Gastrocnemius medialis (tissue), 4 donors: ENCODE measurements around the gene NPEPPS. TPM values are rescaled to one million over a fixed set of nuclear protein-coding genes. Genes with fewer than 3 reads are reported as not detected.

ENCODE experiments used
- ATAC-seq, 2 donors: fragments of 150-250 bp; one replicate each; pipeline ENCODE4 v1.9.1; 2016
- DNase-seq, 2 donors: peaks; one replicate each; pipeline ENCODE4 v3.0.0-alpha.2; 2019
- H3K27ac ChIP-seq, 4 donors: fragments of 200-600 bp; sonication (generic); 1 replicate in 1 of 4; 2 replicates in 3 of 4; pipeline ENCODE4 v1.5.1; 2016 to 2018; ENCODE audit warnings: mild to moderate bottlenecking in 2 of 4, moderate library complexity in 1 of 4
- H3K27me3 ChIP-seq, 3 donors: fragments of 200-600 bp; sonication (generic) in 2 of 3; 1 replicate in 1 of 3; 2 replicates in 2 of 3; pipeline versions ENCODE4 v1.5.1 to v1.6.0; 2016 to 2019; ENCODE audit warnings: mild to moderate bottlenecking in 1 of 3, moderate library complexity in 1 of 3
- H3K36me3 ChIP-seq, 2 donors: fragments of 200-600 bp; sonication (generic) in 1 of 2; one replicate each; pipeline ENCODE4 v1.5.1; 2017 to 2018
- H3K4me1 ChIP-seq, 2 donors: fragments of 200-600 bp; sonication (generic) in 1 of 2; one replicate each; pipeline ENCODE4 v1.5.1; 2016 to 2017; ENCODE audit warnings: mild to moderate bottlenecking in 2 of 2
- H3K4me3 ChIP-seq, 4 donors: fragments of 200-600 bp; sonication (generic) in 3 of 4; 1 replicate in 1 of 4; 2 replicates in 3 of 4; pipeline ENCODE4 v1.5.1; 2016 to 2019; ENCODE audit warnings: mild to moderate bottlenecking in 2 of 4
- H3K9me3 ChIP-seq, 3 donors: fragments of 200-600 bp; sonication (generic) in 2 of 3; 1 replicate in 1 of 3; 2 replicates in 2 of 3; pipeline ENCODE4 v1.5.1; 2016 to 2019
- POLR2A ChIP-seq, 2 donors: fragments of 450-650 bp; IDR thresholded peaks; one replicate each; pipeline ENCODE4 v1.6.1; 2017; ENCODE audit warnings: antibody characterized with exemption in 2 of 2, mild to moderate bottlenecking in 2 of 2, moderate library complexity in 2 of 2
- in situ Hi-C, 4 donors: fragments of 200-750 bp; cut with MboI; loops; one replicate each; pipeline versions ENCODE4 v1.15.0 to v1.8.0; 2017; ENCODE audit warnings: low sequenced_read_pairs in 4 of 4
- intact Hi-C: fragments of 100-400 bp; cut with DNase I; formaldehyde crosslinking; loops from one replicate; pipeline ENCODE4 v1.15.1; 2023; ENCODE audit warnings: low total_unique reads
- total RNA-seq, 4 donors: library from RNA; depleted of rRNA; stranded (reverse); fragments of >200 nt; gene quantifications; one replicate each; pipeline versions ENCODE4 v1.1.0 to v1.2.3, GENCODE V29; 2016
- TF ChIP-seq, protein P1 (sequence below), 5 experiments: fragments of 450-650 bp in 3 of 5; fragments of 200-600 bp in 2 of 5; sonication (generic) in 2 of 5; IDR thresholded peaks in 4 of 5; conservative IDR thresholded peaks in 1 of 5; 1 replicate in 4 of 5; 2 replicates in 1 of 5; pipeline ENCODE4 v1.5.1; 2016 to 2019; ENCODE audit warnings: antibody characterized with exemption in 5 of 5, mild to moderate bottlenecking in 3 of 5, moderate library complexity in 3 of 5

Gene NPEPPS
- total RNA-seq, 4 donors from 2014 or later = 116 to 186 (median 157) TPM

DNA sequence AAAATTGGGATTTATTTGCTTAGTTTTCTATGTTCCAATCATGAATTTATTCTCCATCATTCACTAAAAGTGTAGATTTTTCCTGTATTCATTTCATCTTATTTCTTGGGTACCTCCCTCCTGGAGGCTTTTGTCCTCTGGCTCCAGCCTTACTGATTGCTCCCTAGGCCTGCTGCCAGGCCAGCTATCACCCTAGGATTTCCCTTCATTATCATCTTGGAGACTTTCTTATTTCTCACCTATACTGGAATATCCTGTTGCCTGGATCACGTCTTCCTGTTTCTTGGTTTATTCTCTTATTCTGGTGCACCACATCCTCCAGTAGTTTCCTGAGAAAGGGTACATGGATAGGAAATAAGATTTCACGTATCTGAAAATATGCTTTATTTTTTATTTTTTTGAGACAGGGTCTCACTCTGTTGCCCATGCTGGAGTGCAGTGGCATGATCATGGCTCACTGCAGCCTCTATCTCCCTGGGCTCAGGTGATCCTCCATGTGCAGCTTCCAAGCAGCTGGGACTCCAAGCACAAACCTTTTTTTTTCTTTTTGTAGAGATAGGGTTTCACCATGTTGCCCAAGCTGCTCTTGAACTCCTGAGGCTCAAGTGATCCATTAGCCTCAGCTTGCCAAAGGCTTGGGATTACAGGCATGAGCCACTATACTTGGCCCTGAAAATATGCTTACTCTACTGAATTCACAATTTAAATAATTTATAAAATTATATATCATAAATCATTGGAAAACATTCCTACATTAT is 105.5 kb downstream of the NPEPPS start:
- H3K36me3 ChIP-seq = no peaks in the 10 kb centered on the region
- ATAC-seq = peak; percentile 98 to 99
- H3K4me1 ChIP-seq = peaks cover 7 to 19% of the 10 kb centered on the region in 2 donors
- peak overlapping the region; percentile 60 to 82 (median 64) for H3K27ac ChIP-seq
- intact Hi-C loops = no loop called here
- H3K9me3 ChIP-seq = no peaks in the 10 kb centered on the region
- TF ChIP-seq, protein P1, sequence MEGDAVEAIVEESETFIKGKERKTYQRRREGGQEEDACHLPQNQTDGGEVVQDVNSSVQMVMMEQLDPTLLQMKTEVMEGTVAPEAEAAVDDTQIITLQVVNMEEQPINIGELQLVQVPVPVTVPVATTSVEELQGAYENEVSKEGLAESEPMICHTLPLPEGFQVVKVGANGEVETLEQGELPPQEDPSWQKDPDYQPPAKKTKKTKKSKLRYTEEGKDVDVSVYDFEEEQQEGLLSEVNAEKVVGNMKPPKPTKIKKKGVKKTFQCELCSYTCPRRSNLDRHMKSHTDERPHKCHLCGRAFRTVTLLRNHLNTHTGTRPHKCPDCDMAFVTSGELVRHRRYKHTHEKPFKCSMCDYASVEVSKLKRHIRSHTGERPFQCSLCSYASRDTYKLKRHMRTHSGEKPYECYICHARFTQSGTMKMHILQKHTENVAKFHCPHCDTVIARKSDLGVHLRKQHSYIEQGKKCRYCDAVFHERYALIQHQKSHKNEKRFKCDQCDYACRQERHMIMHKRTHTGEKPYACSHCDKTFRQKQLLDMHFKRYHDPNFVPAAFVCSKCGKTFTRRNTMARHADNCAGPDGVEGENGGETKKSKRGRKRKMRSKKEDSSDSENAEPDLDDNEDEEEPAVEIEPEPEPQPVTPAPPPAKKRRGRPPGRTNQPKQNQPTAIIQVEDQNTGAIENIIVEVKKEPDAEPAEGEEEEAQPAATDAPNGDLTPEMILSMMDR (IDR thresholded peaks at IDR 0.05 in 4 of 5, conservative IDR thresholded peaks at IDR 0.05 in 1 of 5) = no peak
- no peak for TF ChIP-seq POLR2A (IDR thresholded peaks at IDR 0.05)
- in situ Hi-C loops = no loop called here
- H3K4me3 ChIP-seq = no peak overlapping the region
- H3K27me3 ChIP-seq = no peaks in the 10 kb centered on the region
- DNase-seq = peak; percentile 65 to 72

DNA sequence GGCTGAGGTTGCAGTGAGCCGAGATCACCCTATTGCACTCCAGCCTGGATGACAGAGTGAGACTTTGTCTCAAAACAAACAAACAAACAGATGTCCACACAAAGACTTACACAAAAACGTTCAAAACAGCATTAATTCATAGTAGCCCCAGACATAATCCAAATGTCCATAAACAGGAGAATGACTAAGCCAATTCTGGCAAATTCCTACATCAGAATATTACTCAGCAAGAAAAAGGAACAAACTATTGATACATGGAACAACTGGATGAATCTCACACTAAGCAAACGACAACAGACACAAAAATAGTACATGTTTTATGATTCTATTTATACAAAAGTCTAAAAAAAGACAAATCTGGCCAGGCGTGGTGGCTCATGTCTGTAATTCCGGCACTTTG is 108.0 kb downstream of the NPEPPS start:
- no peaks in the 10 kb centered on the region for H3K27me3 ChIP-seq
- no peak overlapping the region for H3K27ac ChIP-seq
- H3K36me3 ChIP-seq = no peaks in the 10 kb centered on the region
- ATAC-seq (no peak), DNase-seq (no peak)
- H3K4me3 ChIP-seq = no peak overlapping the region
- peaks cover 7 to 19% of the 10 kb centered on the region in 2 donors for H3K4me1 ChIP-seq
- intact Hi-C loops (no loop called here), in situ Hi-C loops (no loop called here)
- TF ChIP-seq POLR2A (IDR thresholded peaks at IDR 0.05) = no peak
- TF ChIP-seq, protein P1 (IDR thresholded peaks at IDR 0.05 in 4 of 5, conservative IDR thresholded peaks at IDR 0.05 in 1 of 5) = no peak
- H3K9me3 ChIP-seq = no peaks in the 10 kb centered on the region

DNA sequence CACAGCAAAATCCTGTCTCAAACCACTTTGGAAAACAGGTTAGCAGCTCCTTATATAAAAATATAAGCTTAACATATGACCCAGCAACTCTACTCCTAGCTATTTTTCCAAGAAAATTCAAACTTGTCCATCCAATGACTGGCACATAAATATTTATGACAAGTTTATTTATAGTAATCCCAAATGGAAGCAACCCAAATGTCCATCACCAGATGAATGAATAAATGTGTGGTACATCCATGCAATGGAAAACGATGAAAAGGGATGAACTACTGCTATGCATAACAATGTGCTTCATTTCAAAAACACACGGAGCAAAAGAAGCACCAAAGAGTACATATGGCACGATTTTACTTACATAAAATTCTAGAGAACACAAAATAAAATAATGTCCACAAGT is 109.2 kb downstream of the NPEPPS start:
- Histone ChIP-seq H3K9me3 (no peaks in the 10 kb centered on the region), H3K4me1 (peaks cover 7 to 19% of the 10 kb centered on the region in 2 donors), H3K27ac (no peak overlapping the region), H3K4me3 (no peak overlapping the region), H3K27me3 (no peaks in the 10 kb centered on the region), H3K36me3 (no peaks in the 10 kb centered on the region)
- intact Hi-C loops = no loop called here
- no peak for DNase-seq
- ATAC-seq = no peak
- in situ Hi-C loops = no loop called here
- no peak for TF ChIP-seq POLR2A (IDR thresholded peaks at IDR 0.05)

DNA sequence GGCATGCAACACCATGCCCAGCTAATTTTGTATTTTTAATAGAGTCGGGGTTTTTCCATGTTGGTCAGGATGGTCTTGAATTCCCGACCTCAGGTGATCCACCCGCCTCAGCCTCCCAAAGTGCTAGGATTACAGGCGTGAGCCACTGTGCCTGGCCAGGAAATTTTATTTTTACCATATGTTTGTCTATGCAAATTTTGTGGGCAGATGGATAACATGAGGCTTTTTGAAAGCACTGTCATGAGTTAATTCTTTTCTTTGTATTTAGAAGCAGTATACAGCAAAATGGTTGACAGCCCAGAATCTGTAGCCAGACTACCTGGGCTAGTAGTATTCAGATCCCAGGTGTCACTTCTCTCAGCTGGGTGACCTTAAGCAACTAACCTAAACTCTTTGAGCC is 110.3 kb downstream of the NPEPPS start:
- ATAC-seq = no peak
- no peaks in the 10 kb centered on the region for H3K27me3 ChIP-seq
- no peak overlapping the region for H3K4me3 ChIP-seq
- no peak for DNase-seq
- H3K4me1 ChIP-seq = peaks cover 3 to 13% of the 10 kb centered on the region in 2 donors
- no peak overlapping the region for H3K27ac ChIP-seq
- in situ Hi-C loops (no loop called here), intact Hi-C loops (no loop called here)
- H3K36me3 ChIP-seq = no peaks in the 10 kb centered on the region
- H3K9me3 ChIP-seq = no peaks in the 10 kb centered on the region
- no peak for TF ChIP-seq POLR2A (IDR thresholded peaks at IDR 0.05)
- TF ChIP-seq, protein P1 (IDR thresholded peaks at IDR 0.05 in 4 of 5, conservative IDR thresholded peaks at IDR 0.05 in 1 of 5) = no peak

DNA sequence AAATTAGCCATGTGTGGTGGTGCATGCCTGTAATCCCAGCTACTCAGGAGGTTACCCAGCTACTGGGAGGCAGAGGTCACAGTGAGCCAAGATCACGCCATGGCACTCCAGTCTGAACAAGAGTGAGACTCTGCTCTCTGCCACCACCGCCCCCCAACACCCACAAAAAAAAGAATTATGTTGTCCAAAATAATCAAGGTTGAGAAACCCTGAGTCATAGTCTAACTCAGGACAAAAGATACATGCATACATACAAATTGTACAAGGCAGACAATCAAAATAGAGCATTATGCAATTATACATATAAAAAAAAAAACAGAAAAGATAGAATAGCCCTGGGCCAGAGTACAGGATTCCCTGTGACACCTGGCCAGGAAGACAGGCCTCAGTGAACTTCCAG is 112.2 kb downstream of the NPEPPS start:
- no peaks in the 10 kb centered on the region for H3K9me3 ChIP-seq
- no peak for ATAC-seq
- no peaks in the 10 kb centered on the region for H3K36me3 ChIP-seq
- no peaks in the 10 kb centered on the region for H3K27me3 ChIP-seq
- in situ Hi-C loops (no loop called here), intact Hi-C loops (no loop called here)
- TF ChIP-seq, protein P1 (IDR thresholded peaks at IDR 0.05 in 4 of 5, conservative IDR thresholded peaks at IDR 0.05 in 1 of 5) = no peak
- peaks cover under 1 to 5% of the 10 kb centered on the region in 2 donors for H3K4me1 ChIP-seq
- no peak overlapping the region for H3K27ac ChIP-seq
- no peak for DNase-seq
- H3K4me3 ChIP-seq = no peak overlapping the region
